Measurements from ENCODE around the gene FGF14. TPM values are rescaled to one million over a fixed set of nuclear protein-coding genes. Genes with fewer than 3 reads are reported as not detected.

The FGF14 gene
- total and polyA plus RNA-seq, 3 donors from 2014 or later: 0.56 to 4.5 (median 1.7) TPM

DNA sequence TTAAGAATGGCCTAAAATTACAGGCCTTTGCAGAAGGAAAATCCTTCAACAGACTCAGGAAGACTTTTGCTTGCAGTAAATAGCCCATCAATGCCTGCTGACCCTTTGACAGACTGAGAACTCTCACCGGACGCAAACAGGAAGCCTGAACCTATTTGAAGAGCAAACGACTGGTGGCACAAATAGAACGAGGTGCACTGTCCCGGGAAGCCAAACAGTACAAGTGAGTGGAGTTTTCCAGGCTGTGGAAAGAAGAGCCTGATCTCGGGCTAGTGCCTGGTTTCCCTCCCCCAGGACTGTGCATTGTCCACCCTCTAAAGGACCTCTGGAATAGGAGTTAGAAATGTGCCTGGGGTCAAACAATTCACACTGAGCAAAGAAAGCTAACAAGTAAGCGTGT is 165.5 kb downstream of the FGF14 start:
- WGBS, 2 donors: 77 to 78% methylated on average over 7 of the region's 7 CpGs
- H3K27me3 ChIP-seq: no peaks in the 10 kb centered on the region
- no peaks in the 10 kb centered on the region for H3K9me3 ChIP-seq
- intact Hi-C loops (cut with DNase I; ENCODE audit: low total_unique reads): no loop called here
- no peak overlapping the region for H3K27ac ChIP-seq
- no peaks in the 10 kb centered on the region for H3K4me1 ChIP-seq
- no peak for TF ChIP-seq POLR2A (IDR thresholded peaks at IDR 0.05)
- TF ChIP-seq, protein P1, sequence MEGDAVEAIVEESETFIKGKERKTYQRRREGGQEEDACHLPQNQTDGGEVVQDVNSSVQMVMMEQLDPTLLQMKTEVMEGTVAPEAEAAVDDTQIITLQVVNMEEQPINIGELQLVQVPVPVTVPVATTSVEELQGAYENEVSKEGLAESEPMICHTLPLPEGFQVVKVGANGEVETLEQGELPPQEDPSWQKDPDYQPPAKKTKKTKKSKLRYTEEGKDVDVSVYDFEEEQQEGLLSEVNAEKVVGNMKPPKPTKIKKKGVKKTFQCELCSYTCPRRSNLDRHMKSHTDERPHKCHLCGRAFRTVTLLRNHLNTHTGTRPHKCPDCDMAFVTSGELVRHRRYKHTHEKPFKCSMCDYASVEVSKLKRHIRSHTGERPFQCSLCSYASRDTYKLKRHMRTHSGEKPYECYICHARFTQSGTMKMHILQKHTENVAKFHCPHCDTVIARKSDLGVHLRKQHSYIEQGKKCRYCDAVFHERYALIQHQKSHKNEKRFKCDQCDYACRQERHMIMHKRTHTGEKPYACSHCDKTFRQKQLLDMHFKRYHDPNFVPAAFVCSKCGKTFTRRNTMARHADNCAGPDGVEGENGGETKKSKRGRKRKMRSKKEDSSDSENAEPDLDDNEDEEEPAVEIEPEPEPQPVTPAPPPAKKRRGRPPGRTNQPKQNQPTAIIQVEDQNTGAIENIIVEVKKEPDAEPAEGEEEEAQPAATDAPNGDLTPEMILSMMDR (IDR thresholded peaks at IDR 0.05): no peak
- DNase-seq: no peak
- H3K36me3 ChIP-seq (ENCODE audit: low read depth, missing control alignments): no peaks in the 10 kb centered on the region
- no peak overlapping the region for H3K4me3 ChIP-seq

GRCh38 chr13:102235689-102236088 is 166.2 kb downstream of the FGF14 start:
- Histone ChIP-seq H3K4me3 (no peak overlapping the region), H3K27ac (no peak overlapping the region), H3K4me1 (no peaks in the 10 kb centered on the region), H3K9me3 (no peaks in the 10 kb centered on the region), H3K27me3 (no peaks in the 10 kb centered on the region), H3K36me3 (ENCODE audit: low read depth, missing control alignments) (no peaks in the 10 kb centered on the region)
- intact Hi-C loops (cut with DNase I; ENCODE audit: low total_unique reads): no loop called here
- no peak for DNase-seq
- 82 to 88% methylated on average over 1 of the region's 1 CpG for WGBS, 2 donors
- no peak for TF ChIP-seq POLR2A (IDR thresholded peaks at IDR 0.05)
- TF ChIP-seq, protein P1 (IDR thresholded peaks at IDR 0.05): no peak

GRCh38 chr13:102234618-102235017 is 167.2 kb downstream of the FGF14 start:
- WGBS, 2 donors: 86 to 94% methylated on average over 2 of the region's 2 CpGs
- no peak for DNase-seq
- TF ChIP-seq, protein P1 (IDR thresholded peaks at IDR 0.05): no peak
- TF ChIP-seq POLR2A (IDR thresholded peaks at IDR 0.05): no peak
- Histone ChIP-seq H3K27me3 (no peaks in the 10 kb centered on the region), H3K27ac (no peak overlapping the region), H3K9me3 (no peaks in the 10 kb centered on the region), H3K4me1 (no peaks in the 10 kb centered on the region), H3K4me3 (no peak overlapping the region), H3K36me3 (ENCODE audit: low read depth, missing control alignments) (no peaks in the 10 kb centered on the region)
- intact Hi-C loops (cut with DNase I; ENCODE audit: low total_unique reads): no loop called here

GRCh38 chr13:102233566-102234208 is 168.2 kb downstream of the FGF14 start:
- no peaks in the 10 kb centered on the region for H3K36me3 ChIP-seq (ENCODE audit: low read depth, missing control alignments)
- H3K4me3 ChIP-seq: no peak overlapping the region
- H3K27me3 ChIP-seq: no peaks in the 10 kb centered on the region
- intact Hi-C loops (cut with DNase I; ENCODE audit: low total_unique reads): no loop called here
- no peaks in the 10 kb centered on the region for H3K9me3 ChIP-seq
- no peak overlapping the region for H3K27ac ChIP-seq
- no peaks in the 10 kb centered on the region for H3K4me1 ChIP-seq
- TF ChIP-seq, protein P1 (IDR thresholded peaks at IDR 0.05): no peak
- TF ChIP-seq POLR2A (IDR thresholded peaks at IDR 0.05): no peak
- no peak for DNase-seq
- WGBS, 2 donors: 79 to 81% methylated on average over 3 of the region's 3 CpGs

GRCh38 chr13:102231479-102231878 is 170.4 kb downstream of the FGF14 start:
- intact Hi-C loops (cut with DNase I; ENCODE audit: low total_unique reads): no loop called here
- DNase-seq: no peak
- TF ChIP-seq, protein P1 (IDR thresholded peaks at IDR 0.05): no peak
- no peak for TF ChIP-seq POLR2A (IDR thresholded peaks at IDR 0.05)
- Histone ChIP-seq H3K36me3 (ENCODE audit: low read depth, missing control alignments) (no peaks in the 10 kb centered on the region), H3K27ac (no peak overlapping the region), H3K4me1 (no peaks in the 10 kb centered on the region), H3K27me3 (no peaks in the 10 kb centered on the region), H3K9me3 (no peaks in the 10 kb centered on the region), H3K4me3 (no peak overlapping the region)
- WGBS, 2 donors: 41 to 47% methylated on average over 2 of the region's 2 CpGs
